ENCODE data around the gene GCDH.
"Not testable (repeated sequence)": the region's sequence is repeated elsewhere in the genome, so short reads cannot be mapped to it uniquely, and the experiment has no call there.

GCDH gene

GRCh38 chr19:12872941-12873890 lies 17.7 kb upstream of the GCDH start:
- DNase-seq, result peak; percentile 9 to 77 (median 41)

- DNase-seq, result no peak
Measured at GRCh38 chr19:12873891-12874745, 16.8 kb upstream of the GCDH start.

GRCh38 chr19:12875086-12875485 lies 15.9 kb upstream of the GCDH start:
- no peak for DNase-seq

GRCh38 chr19:12880551-12881171 lies 10.3 kb upstream of the GCDH start:
- peak in 2 of 3 experiments; percentile 66 to 68 for DNase-seq

- peak; percentile 91 to 97 (median 95) for DNase-seq
Measured at GRCh38 chr19:12881172-12881808, 9.7 kb upstream of the GCDH start, which contains the start of gene DNASE2. DNASE2 (minus strand) TSS chr19:12881449; CDS start chr19:12881375, 74 bp downstream.

GRCh38 chr19:12882589-12882988 lies 8.4 kb upstream of the GCDH start:
- DNase-seq, result no peak

- DNase-seq, result no peak
Measured at GRCh38 chr19:12884202-12884601, 6.8 kb upstream of the GCDH start.

GRCh38 chr19:12884627-12884925 lies 6.4 kb upstream of the GCDH start:
- DNase-seq, result no peak

- DNase-seq, result peak; percentile 89 to 93 (median 91)
Measured at GRCh38 chr19:12884926-12885748, 5.8 kb upstream of the GCDH start.

- no peak for DNase-seq
Measured at GRCh38 chr19:12885749-12886650, 5.0 kb upstream of the GCDH start.

GRCh38 chr19:12886651-12886968 lies 4.3 kb upstream of the GCDH start:
- DNase-seq, result no peak

- no peak for DNase-seq
Measured at GRCh38 chr19:12886969-12887747, 3.8 kb upstream of the GCDH start, which contains the start of gene KLF1. KLF1 (minus strand) TSS chr19:12887201; CDS start chr19:12887140, 61 bp downstream.

GRCh38 chr19:12888006-12888603 lies 2.9 kb upstream of the GCDH start:
- no peak for DNase-seq

GRCh38 chr19:12890299-12890786 lies 617 bp upstream of the GCDH start:
- not testable (repeated sequence) for DNase-seq

GRCh38 chr19:12891553-12892021 lies 627 bp downstream of the GCDH start:
- no peak for DNase-seq

GRCh38 chr19:12893582-12893981 lies 2.6 kb downstream of the GCDH start:
- DNase-seq, result no peak

GRCh38 chr19:12896460-12896859 lies 5.5 kb downstream of the GCDH start:
- DNase-seq, result no peak

- no peak for DNase-seq
Measured at GRCh38 chr19:12899891-12900518, 9.0 kb downstream of the GCDH start.

- no peak for DNase-seq
Measured at GRCh38 chr19:12907166-12907565, 16.2 kb downstream of the GCDH start.
